Measurements from ENCODE around the gene DSCAML1. TPM values are rescaled to one million over a fixed set of nuclear protein-coding genes. Genes with fewer than 3 reads are reported as not detected.
A peak's percentile ranks its signal among the peaks of the same experiment; 100 is the strongest.

The DSCAML1 gene
- polyA plus RNA-seq (2013, experiment 1 of 2; ENCODE audit: insufficient read length) = not detected
- 0.15 TPM for polyA plus RNA-seq (2013, experiment 2 of 2; ENCODE audit: insufficient read length)

GRCh38 chr11:117796872-117797529 lies at the start of gene DSCAML1:
Gene DSCAML1 (minus strand): TSS chr11:117797216. CDS start chr11:117797079, 137 bp downstream.
- DNase-seq = no peak

GRCh38 chr11:117843666-117844484 lies 46.9 kb upstream of the DSCAML1 start:
- peak; percentile 63 for DNase-seq

- no peak for DNase-seq
Measured at GRCh38 chr11:117842131-117842941, 45.3 kb upstream of the DSCAML1 start.

- no peak for DNase-seq
Measured at GRCh38 chr11:117841551-117842031, 44.6 kb upstream of the DSCAML1 start.

GRCh38 chr11:117840881-117841550 lies 44.0 kb upstream of the DSCAML1 start:
- DNase-seq = no peak

GRCh38 chr11:117839936-117840813 lies 43.2 kb upstream of the DSCAML1 start:
- DNase-seq = no peak

- no peak for DNase-seq
Measured at GRCh38 chr11:117839380-117839881, 42.4 kb upstream of the DSCAML1 start.

GRCh38 chr11:117838901-117839300 lies 41.9 kb upstream of the DSCAML1 start:
- no peak for DNase-seq

- DNase-seq = no peak
Measured at GRCh38 chr11:117837791-117838190, 40.8 kb upstream of the DSCAML1 start.

GRCh38 chr11:117837070-117837776 lies 40.2 kb upstream of the DSCAML1 start:
- no peak for DNase-seq

- no peak for DNase-seq
Measured at GRCh38 chr11:117836077-117836960, 39.3 kb upstream of the DSCAML1 start.

- no peak for DNase-seq
Measured at GRCh38 chr11:117835576-117835975, 38.6 kb upstream of the DSCAML1 start.

- DNase-seq = no peak
Measured at GRCh38 chr11:117834838-117835443, 37.9 kb upstream of the DSCAML1 start.

- no peak for DNase-seq
Measured at GRCh38 chr11:117834068-117834810, 37.2 kb upstream of the DSCAML1 start.

- DNase-seq = no peak
Measured at GRCh38 chr11:117833401-117833891, 36.4 kb upstream of the DSCAML1 start.

GRCh38 chr11:117832511-117832910 lies 35.5 kb upstream of the DSCAML1 start:
- DNase-seq = no peak

- DNase-seq = no peak
Measured at GRCh38 chr11:117831661-117832415, 34.8 kb upstream of the DSCAML1 start.
